Mesenchymal stem cell (in vitro differentiated cells and primary cell): ENCODE results near the gene FUOM.

Experiments
- DNase-seq: peaks from one replicate; pipeline ENCODE4 v3.0.0-alpha.2; 2013
- H2AFZ ChIP-seq: one replicate; pipeline ENCODE4 v1.6.1; 2013; ENCODE audit warnings: low read depth, mild to moderate bottlenecking, control low read depth, inconsistent platforms, low read length, moderate library complexity
- H2AK5ac ChIP-seq: 2 replicates; pipeline ENCODE4 v1.6.1; 2013; ENCODE audit warnings: low read length, moderate library complexity, mild to moderate bottlenecking, inconsistent platforms; ENCODE audit not compliant: severe bottlenecking
- H2BK120ac ChIP-seq: one replicate; pipeline ENCODE4 v1.6.1; 2013; ENCODE audit warnings: low read depth, mild to moderate bottlenecking, inconsistent platforms, low read length, moderate library complexity
- H2BK12ac ChIP-seq, 2 experiments: one replicate each; pipeline ENCODE4 v1.6.1; 2013; ENCODE audit warnings: inconsistent platforms in 2 of 2, low read length in 2 of 2, mild to moderate bottlenecking in 2 of 2, moderate library complexity in 2 of 2, control low read depth in 1 of 2
- H2BK15ac ChIP-seq: one replicate; pipeline ENCODE4 v1.6.1; 2013; ENCODE audit warnings: mild to moderate bottlenecking, low read depth, inconsistent platforms; ENCODE audit not compliant: poor library complexity, severe bottlenecking
- H2BK5ac ChIP-seq: 2 replicates; pipeline ENCODE4 v1.6.1; 2013; ENCODE audit warnings: low read depth, mild to moderate bottlenecking, low read length, control low read depth, inconsistent platforms; ENCODE audit not compliant: poor library complexity, severe bottlenecking
- H3K14ac ChIP-seq, 2 experiments: one replicate each; pipeline ENCODE4 v1.6.1; 2013; ENCODE audit warnings: inconsistent platforms in 2 of 2, low read length in 2 of 2, control low read depth in 1 of 2, mild to moderate bottlenecking in 1 of 2, moderate library complexity in 1 of 2
- H3K18ac ChIP-seq, 2 experiments: one replicate each; pipeline ENCODE4 v1.6.1; 2013; ENCODE audit warnings: inconsistent platforms in 2 of 2, low read length in 2 of 2, control low read depth in 1 of 2, low read depth in 1 of 2, mild to moderate bottlenecking in 1 of 2
- H3K23ac ChIP-seq, 2 experiments: one replicate each; pipeline ENCODE4 v1.6.1; 2013; ENCODE audit warnings: inconsistent platforms in 2 of 2, low read length in 2 of 2, mild to moderate bottlenecking in 2 of 2, moderate library complexity in 2 of 2, control low read depth in 1 of 2
- H3K27ac ChIP-seq: 2 replicates; pipeline ENCODE4 v1.5.1; 2013; ENCODE audit warnings: mild to moderate bottlenecking, moderate library complexity, low read length, control low read depth, inconsistent platforms; ENCODE audit not compliant: poor library complexity, severe bottlenecking
- H3K27me3 ChIP-seq, 2 experiments: 2 replicates each; pipeline versions ENCODE4 v1.6.1 to v1.7.0; 2013; ENCODE audit warnings: low read length in 2 of 2, mild to moderate bottlenecking in 2 of 2, moderate library complexity in 2 of 2, control low read depth in 1 of 2, inconsistent platforms in 1 of 2; ENCODE audit not compliant: control insufficient read depth in 1 of 2, insufficient read depth in 1 of 2
- H3K36me3 ChIP-seq, 2 experiments: 2 replicates each; pipeline versions ENCODE4 v1.6.1 to v1.7.0; 2013; ENCODE audit warnings: low read length in 2 of 2, control low read depth in 1 of 2, inconsistent platforms in 1 of 2, low read depth in 1 of 2, mild to moderate bottlenecking in 1 of 2; ENCODE audit not compliant: insufficient read depth in 2 of 2, control insufficient read depth in 1 of 2
- H3K4ac ChIP-seq, 2 experiments: one replicate each; pipeline ENCODE4 v1.6.1; 2013; ENCODE audit warnings: inconsistent platforms in 2 of 2, low read length in 2 of 2, mild to moderate bottlenecking in 2 of 2, moderate library complexity in 2 of 2, control low read depth in 1 of 2, low read depth in 1 of 2
- H3K4me1 ChIP-seq: 2 replicates; pipeline ENCODE4 v1.6.1; 2013; ENCODE audit warnings: low read depth, low read length, control low read depth; ENCODE audit not compliant: control insufficient read depth, insufficient read depth
- H3K4me2 ChIP-seq: 2 replicates; pipeline ENCODE4 v1.6.1; 2013; ENCODE audit warnings: low read length, mild to moderate bottlenecking, inconsistent platforms; ENCODE audit not compliant: poor library complexity, severe bottlenecking
- H3K4me3 ChIP-seq, 2 experiments: 2 replicates each; pipeline versions ENCODE4 v1.5.1 to v1.7.0; 2013; ENCODE audit warnings: low read length in 2 of 2, mild to moderate bottlenecking in 2 of 2, control low read depth in 1 of 2, low read depth in 1 of 2; ENCODE audit not compliant: insufficient read depth in 1 of 2
- H3K79me1 ChIP-seq: replicated peaks from 2 replicates; pipeline ENCODE4 v1.6.1; 2013; ENCODE audit warnings: mild to moderate bottlenecking, control low read depth, low read length, inconsistent platforms; ENCODE audit not compliant: poor library complexity, severe bottlenecking
- H3K9ac ChIP-seq: 2 replicates; pipeline ENCODE4 v1.7.0; 2013; ENCODE audit warnings: mild to moderate bottlenecking, low read length, moderate library complexity
- H3K9me3 ChIP-seq: 2 replicates; pipeline ENCODE4 v1.7.0; 2013; ENCODE audit warnings: mild to moderate bottlenecking, low read length; ENCODE audit not compliant: control insufficient read depth
- H4K8ac ChIP-seq: one replicate; pipeline ENCODE4 v1.6.1; 2013; ENCODE audit warnings: inconsistent platforms, mild to moderate bottlenecking, low read length, moderate library complexity
- H4K91ac ChIP-seq: one replicate; pipeline ENCODE4 v1.6.1; 2013; ENCODE audit warnings: mild to moderate bottlenecking, low read length, inconsistent platforms
- WGBS: methylation state at CpG from one replicate; pipeline ENCODE4 v1.1.7; 2013; ENCODE audit warnings: mixed read lengths; 5-methylcytosine and 5-hydroxymethylcytosine counted together

The FUOM gene

DNA sequence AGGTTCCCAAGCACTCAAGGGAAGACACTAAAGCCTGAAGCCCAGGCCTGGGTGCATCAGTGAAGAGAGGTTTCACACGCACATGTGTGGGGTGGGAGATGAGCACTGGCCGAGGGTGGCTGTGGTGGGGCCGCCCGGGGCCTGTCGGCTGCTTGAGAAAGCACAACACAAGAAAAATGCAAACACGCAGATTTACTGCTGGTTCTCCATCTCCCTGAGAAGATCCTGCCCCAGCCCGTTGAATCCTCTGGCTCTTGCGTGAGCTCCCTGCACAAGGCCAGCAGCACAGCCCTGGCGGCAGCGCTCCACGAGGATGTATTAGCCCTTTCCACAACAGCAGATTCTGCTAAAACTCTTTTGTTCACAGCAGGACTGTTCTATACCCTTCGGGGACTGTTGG, 42.9 kb downstream of the FUOM start:
- no peak overlapping the region for H3K9ac ChIP-seq
- peaks cover 11% of the 10 kb centered on the region for H3K4me1 ChIP-seq
- no peak overlapping the region for H3K4me3 ChIP-seq
- no peak overlapping the region for H3K4me2 ChIP-seq
- no peak for DNase-seq
- no peak overlapping the region for H3K14ac ChIP-seq
- no peak overlapping the region for H4K91ac ChIP-seq
- H3K27me3 ChIP-seq = peaks cover 0 to 11% of the 10 kb centered on the region in 2 experiments
- H2BK120ac ChIP-seq = no peak overlapping the region
- no peak overlapping the region for H3K23ac ChIP-seq
- no peak overlapping the region for H2BK15ac ChIP-seq
- H2AK5ac ChIP-seq = no peak overlapping the region
- no peak overlapping the region for H2BK12ac ChIP-seq
- 94% methylated on average over 12 of the region's 12 CpGs for WGBS
- H3K79me1 ChIP-seq = peaks cover 6% of the 10 kb centered on the region
- no peaks in the 10 kb centered on the region for H3K9me3 ChIP-seq
- no peak overlapping the region for H3K4ac ChIP-seq
- H4K8ac ChIP-seq = no peak overlapping the region
- H2AFZ ChIP-seq = no peak overlapping the region
- H3K36me3 ChIP-seq = peaks cover 30 to 34% of the 10 kb centered on the region in 2 experiments
- no peak overlapping the region for H3K27ac ChIP-seq
- H2BK5ac ChIP-seq = no peak overlapping the region
- no peak overlapping the region for H3K18ac ChIP-seq

DNA sequence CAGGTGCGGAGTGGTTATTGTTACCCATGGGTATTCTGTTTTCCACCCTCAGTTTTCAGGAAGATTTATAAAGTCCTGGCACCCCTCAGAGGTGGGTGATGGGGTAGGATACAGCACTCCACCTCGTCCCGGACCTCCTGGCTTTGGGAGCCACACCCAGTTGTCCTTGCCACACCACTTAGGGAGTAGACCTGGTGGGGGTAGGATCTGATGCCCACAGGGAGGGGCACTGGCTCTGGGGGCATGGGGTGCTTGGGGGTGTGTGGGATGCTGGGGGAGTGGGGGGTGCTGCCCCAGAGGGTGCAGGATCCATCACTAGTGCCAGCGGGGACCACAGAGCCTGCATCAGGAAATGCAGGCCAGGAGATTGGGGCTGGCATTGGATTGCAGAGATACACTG, 44.6 kb downstream of the FUOM start:
- no peak overlapping the region for H3K23ac ChIP-seq
- no peak overlapping the region for H2BK15ac ChIP-seq
- no peak overlapping the region for H3K9ac ChIP-seq
- peaks cover 15% of the 10 kb centered on the region for H3K79me1 ChIP-seq
- no peak overlapping the region for H2AK5ac ChIP-seq
- H3K27ac ChIP-seq = no peak overlapping the region
- no peaks in the 10 kb centered on the region for H3K27me3 ChIP-seq
- H3K4me1 ChIP-seq = peaks cover 9% of the 10 kb centered on the region
- no peak overlapping the region for H2AFZ ChIP-seq
- no peak overlapping the region for H2BK5ac ChIP-seq
- no peak for DNase-seq
- no peak overlapping the region for H3K18ac ChIP-seq
- no peak overlapping the region for H4K8ac ChIP-seq
- H3K4me3 ChIP-seq = no peak overlapping the region
- no peak overlapping the region for H3K4me2 ChIP-seq
- no peak overlapping the region for H3K4ac ChIP-seq
- 99% methylated on average over 4 of the region's 4 CpGs for WGBS
- peaks cover 30 to 42% of the 10 kb centered on the region in 2 experiments for H3K36me3 ChIP-seq
- H2BK120ac ChIP-seq = no peak overlapping the region
- H3K14ac ChIP-seq = no peak overlapping the region
- no peak overlapping the region for H2BK12ac ChIP-seq
- H4K91ac ChIP-seq = no peak overlapping the region
- H3K9me3 ChIP-seq = no peaks in the 10 kb centered on the region

DNA sequence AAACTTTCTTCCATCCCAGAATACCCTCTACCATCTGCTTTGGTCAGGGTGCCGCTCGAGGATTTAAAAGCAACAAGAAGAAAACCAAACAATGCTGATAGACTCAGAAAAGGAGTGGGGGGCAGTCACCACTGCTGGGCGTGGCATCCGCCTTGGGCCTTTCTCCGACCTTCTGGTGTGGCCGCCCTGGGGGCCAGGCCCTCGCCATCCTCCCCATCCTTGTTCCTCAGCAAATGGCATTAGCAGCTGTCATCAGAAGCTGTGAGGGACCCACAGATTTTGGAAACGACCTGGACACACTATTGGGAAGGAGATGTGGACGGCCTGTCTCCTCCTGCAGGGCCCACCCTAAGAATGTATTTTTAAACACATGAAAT, 45.1 kb downstream of the FUOM start:
- H3K9ac ChIP-seq = no peak overlapping the region

DNA sequence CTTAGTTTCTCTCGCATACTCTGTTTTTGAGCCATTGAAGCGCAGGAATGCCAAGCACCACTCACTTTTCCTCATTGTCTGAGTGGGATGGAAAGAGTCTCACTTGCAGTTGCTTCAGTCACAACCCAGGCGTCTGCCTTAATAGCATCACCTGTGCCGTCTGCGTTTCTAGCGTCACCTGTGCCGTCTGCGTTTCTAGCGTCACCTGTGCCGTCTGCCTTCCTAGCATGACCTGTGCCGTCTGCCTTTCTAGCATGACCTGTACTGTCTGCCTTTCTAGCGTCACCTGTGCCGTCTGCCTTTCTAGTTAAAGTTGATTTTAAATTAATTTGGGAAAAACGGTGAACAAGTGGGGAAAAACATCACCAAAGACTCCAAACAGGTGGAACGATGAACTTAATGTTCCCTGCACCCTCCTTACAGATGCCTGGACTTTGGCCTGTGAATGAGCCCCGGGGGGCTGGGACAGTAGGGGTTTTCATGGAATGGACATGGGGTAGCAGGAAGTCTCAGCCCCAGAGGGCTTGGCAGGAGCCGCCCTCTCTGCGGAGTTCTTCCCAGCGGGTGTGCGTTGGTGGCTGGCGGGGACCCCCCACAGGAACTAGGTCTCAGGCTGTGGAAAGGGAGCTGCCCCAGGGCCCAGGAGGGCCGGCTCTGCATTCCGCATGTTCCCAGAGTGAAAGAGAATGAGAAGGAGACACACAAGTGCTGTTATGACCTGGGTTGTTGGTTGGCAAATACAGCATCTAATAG, 45.6 kb downstream of the FUOM start:
- no peak overlapping the region for H3K14ac ChIP-seq
- no peak overlapping the region for H2AFZ ChIP-seq
- H3K23ac ChIP-seq = no peak overlapping the region
- H2BK12ac ChIP-seq = no peak overlapping the region
- H2BK120ac ChIP-seq = no peak overlapping the region
- H3K9me3 ChIP-seq = no peaks in the 10 kb centered on the region
- H2AK5ac ChIP-seq = no peak overlapping the region
- no peak overlapping the region for H3K4ac ChIP-seq
- no peak overlapping the region for H3K18ac ChIP-seq
- H4K8ac ChIP-seq = no peak overlapping the region
- no peak overlapping the region for H4K91ac ChIP-seq
- no peak overlapping the region for H2BK15ac ChIP-seq
- 98% methylated on average over 20 of the region's 23 CpGs for WGBS
- peaks cover 17% of the 10 kb centered on the region for H3K4me1 ChIP-seq
- H3K9ac ChIP-seq = no peak overlapping the region
- H3K4me3 ChIP-seq = no peak overlapping the region
- peaks cover 15% of the 10 kb centered on the region for H3K79me1 ChIP-seq
- no peak overlapping the region for H3K4me2 ChIP-seq
- DNase-seq = no peak
- peaks cover 30 to 42% of the 10 kb centered on the region in 2 experiments for H3K36me3 ChIP-seq
- no peak overlapping the region for H3K27ac ChIP-seq
- no peaks in the 10 kb centered on the region for H3K27me3 ChIP-seq
- no peak overlapping the region for H2BK5ac ChIP-seq

More for the DNA sequence above, 45.1 kb downstream of the FUOM start:
- Histone ChIP-seq H3K14ac (no peak overlapping the region), H3K23ac (no peak overlapping the region), H2BK15ac (no peak overlapping the region), H3K4ac (no peak overlapping the region), H3K18ac (no peak overlapping the region), H3K9me3 (no peaks in the 10 kb centered on the region), H2BK12ac (no peak overlapping the region), H2BK120ac (no peak overlapping the region), H2AFZ (no peak overlapping the region), H3K4me3 (no peak overlapping the region), H3K4me2 (no peak overlapping the region), H3K27me3 (no peaks in the 10 kb centered on the region), H2AK5ac (no peak overlapping the region), H4K8ac (no peak overlapping the region), H3K4me1 (peaks cover 11% of the 10 kb centered on the region), H3K36me3 (peaks cover 30 to 42% of the 10 kb centered on the region in 2 experiments), H2BK5ac (no peak overlapping the region), H3K27ac (no peak overlapping the region), H3K79me1 (peaks cover 15% of the 10 kb centered on the region), H4K91ac (no peak overlapping the region)
- DNase-seq = no peak
- 97% methylated on average over 7 of the region's 9 CpGs for WGBS
